Measurements from ENCODE around the gene GPATCH1. TPM values are rescaled to one million over a fixed set of nuclear protein-coding genes. Genes with fewer than 3 reads are reported as not detected.

The GPATCH1 gene
- total and polyA plus RNA-seq, 2 of the 13 experiments (the other 11 are each of a cell fraction or from before 2014, with no cell fraction given) = 6.8 to 6.9 TPM

DNA sequence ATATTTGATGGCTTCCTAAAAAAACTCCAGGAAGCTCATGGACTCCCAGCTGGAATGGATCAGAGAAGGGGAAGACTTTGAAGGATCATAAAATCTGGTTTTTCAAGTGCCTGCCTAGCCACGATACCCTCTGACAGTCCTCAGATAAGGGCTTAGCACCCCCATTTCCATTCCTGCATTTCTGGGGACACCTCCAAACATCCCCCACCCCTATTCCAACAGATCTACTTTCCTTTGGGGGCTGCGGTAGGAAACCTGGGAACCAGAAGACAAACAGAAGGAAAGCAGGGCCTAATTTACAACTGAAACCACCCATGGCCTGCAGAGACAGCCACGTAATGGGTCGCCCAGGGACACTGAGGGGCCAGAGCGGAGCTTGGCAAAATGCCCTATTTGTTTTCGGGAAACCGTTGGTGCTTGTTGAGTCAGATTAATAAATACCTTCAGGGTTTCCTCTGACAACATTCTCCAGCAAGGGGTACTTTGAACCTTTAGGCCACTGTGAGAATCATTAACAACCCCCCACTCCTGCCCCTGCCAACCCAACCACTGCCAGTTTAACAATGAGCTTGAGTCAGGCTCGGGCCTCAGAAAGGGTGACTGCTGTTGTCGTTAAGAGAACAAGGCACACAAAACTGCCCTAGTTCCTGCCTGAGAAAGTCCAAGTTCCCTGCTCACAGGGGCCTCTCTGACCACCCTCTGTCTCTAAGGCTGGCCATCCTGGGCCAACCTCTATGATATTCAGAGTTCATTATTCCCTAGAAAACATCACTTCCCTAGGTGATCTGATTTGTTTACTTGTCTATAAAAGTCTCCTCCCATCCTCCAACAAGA is 39.8 kb upstream of the GPATCH1 start (continued):
- TF ChIP-seq, protein P1, sequence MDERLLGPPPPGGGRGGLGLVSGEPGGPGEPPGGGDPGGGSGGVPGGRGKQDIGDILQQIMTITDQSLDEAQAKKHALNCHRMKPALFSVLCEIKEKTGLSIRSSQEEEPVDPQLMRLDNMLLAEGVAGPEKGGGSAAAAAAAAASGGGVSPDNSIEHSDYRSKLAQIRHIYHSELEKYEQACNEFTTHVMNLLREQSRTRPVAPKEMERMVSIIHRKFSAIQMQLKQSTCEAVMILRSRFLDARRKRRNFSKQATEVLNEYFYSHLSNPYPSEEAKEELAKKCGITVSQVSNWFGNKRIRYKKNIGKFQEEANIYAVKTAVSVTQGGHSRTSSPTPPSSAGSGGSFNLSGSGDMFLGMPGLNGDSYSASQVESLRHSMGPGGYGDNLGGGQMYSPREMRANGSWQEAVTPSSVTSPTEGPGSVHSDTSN (CRISPR knock-in tag; IDR thresholded peaks at IDR 0.05) = no peak
- TF ChIP-seq, protein P2, sequence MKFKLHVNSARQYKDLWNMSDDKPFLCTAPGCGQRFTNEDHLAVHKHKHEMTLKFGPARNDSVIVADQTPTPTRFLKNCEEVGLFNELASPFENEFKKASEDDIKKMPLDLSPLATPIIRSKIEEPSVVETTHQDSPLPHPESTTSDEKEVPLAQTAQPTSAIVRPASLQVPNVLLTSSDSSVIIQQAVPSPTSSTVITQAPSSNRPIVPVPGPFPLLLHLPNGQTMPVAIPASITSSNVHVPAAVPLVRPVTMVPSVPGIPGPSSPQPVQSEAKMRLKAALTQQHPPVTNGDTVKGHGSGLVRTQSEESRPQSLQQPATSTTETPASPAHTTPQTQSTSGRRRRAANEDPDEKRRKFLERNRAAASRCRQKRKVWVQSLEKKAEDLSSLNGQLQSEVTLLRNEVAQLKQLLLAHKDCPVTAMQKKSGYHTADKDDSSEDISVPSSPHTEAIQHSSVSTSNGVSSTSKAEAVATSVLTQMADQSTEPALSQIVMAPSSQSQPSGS (CRISPR knock-in tag; IDR thresholded peaks at IDR 0.05) = peak; percentile 80; the same call in 1 of the 2 replicates
- TF ChIP-seq ZNF7 (CRISPR knock-in tag; IDR thresholded peaks at IDR 0.05) = no peak
- TF ChIP-seq KMT2A (CRISPR knock-in tag; IDR thresholded peaks at IDR 0.05) = peak; percentile 33; the same call in 1 of the 2 replicates
- TF ChIP-seq, protein P3, sequence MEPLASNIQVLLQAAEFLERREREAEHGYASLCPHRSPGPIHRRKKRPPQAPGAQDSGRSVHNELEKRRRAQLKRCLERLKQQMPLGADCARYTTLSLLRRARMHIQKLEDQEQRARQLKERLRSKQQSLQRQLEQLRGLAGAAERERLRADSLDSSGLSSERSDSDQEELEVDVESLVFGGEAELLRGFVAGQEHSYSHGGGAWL (CRISPR knock-in tag; IDR thresholded peaks at IDR 0.05) = no peak
- peak; percentile 81; the same call in 1 of the 2 replicates for TF ChIP-seq NKX3-1 (CRISPR knock-in tag; IDR thresholded peaks at IDR 0.05)
- peak; percentile 24; the same call in 1 of the 2 replicates for TF ChIP-seq RBFOX2 (IDR thresholded peaks at IDR 0.05; ENCODE audit: low read depth, low read length)
- TF ChIP-seq ELF4 (CRISPR knock-in tag; IDR thresholded peaks at IDR 0.05; ENCODE audit: borderline replicate concordance) = no peak
- TF ChIP-seq ZNF768 (CRISPR knock-in tag; IDR thresholded peaks at IDR 0.05) = no peak; the same call in 1 of the 2 replicates
- peak; percentile 91 for TF ChIP-seq MEIS1 (CRISPR knock-in tag; IDR thresholded peaks at IDR 0.05; ENCODE audit: borderline replicate concordance)
